HT1080 (cell line): ENCODE results near the gene RNU6-1. TPM values are rescaled to one million over a fixed set of nuclear protein-coding genes. Genes with fewer than 3 reads are reported as not detected.

Experiments
- DNase-seq: peaks from one replicate; pipeline ENCODE4 v3.0.0-alpha.2; 2015; ENCODE audit warnings: low read depth
- total RNA-seq: library from RNA; depleted of rRNA; stranded (reverse); fragments of >200 nt; shearing (Covaris generic); gene quantifications from 2 replicates; pipeline ENCODE4 v1.2.3, GENCODE V29; 2014

Gene RNU6-1
- total RNA-seq, 1 experiment from 2014 or later: not detected

GRCh38 chr15:67821784-67822440, 17.9 kb downstream of the RNU6-1 start:
- DNase-seq: no peak

- no peak for DNase-seq
Observed at GRCh38 chr15:67820992-67821783, 18.7 kb downstream of the RNU6-1 start.

- no peak for DNase-seq
Observed at GRCh38 chr15:67820122-67820991, 19.5 kb downstream of the RNU6-1 start.

- DNase-seq: no peak
Observed at GRCh38 chr15:67819636-67820035, 20.2 kb downstream of the RNU6-1 start.

- no peak for DNase-seq
Observed at GRCh38 chr15:67818464-67818863, 21.4 kb downstream of the RNU6-1 start.

GRCh38 chr15:67816668-67817067, 23.2 kb downstream of the RNU6-1 start:
- DNase-seq: no peak

- no peak for DNase-seq
Observed at GRCh38 chr15:67815036-67815592, 24.7 kb downstream of the RNU6-1 start.

- DNase-seq: no peak
Observed at GRCh38 chr15:67813104-67813634, 26.7 kb downstream of the RNU6-1 start.

GRCh38 chr15:67812241-67812644, 27.6 kb downstream of the RNU6-1 start:
- DNase-seq: no peak

GRCh38 chr15:67809866-67810265, 30.0 kb downstream of the RNU6-1 start:
- DNase-seq: no peak

- no peak for DNase-seq
Observed at GRCh38 chr15:67809441-67809840, 30.4 kb downstream of the RNU6-1 start.

- DNase-seq: no peak
Observed at GRCh38 chr15:67808821-67809220, 31.0 kb downstream of the RNU6-1 start.

- no peak for DNase-seq
Observed at GRCh38 chr15:67807836-67808235, 32.0 kb downstream of the RNU6-1 start.

GRCh38 chr15:67807141-67807540, 32.7 kb downstream of the RNU6-1 start:
- no peak for DNase-seq

GRCh38 chr15:67806536-67806935, 33.3 kb downstream of the RNU6-1 start:
- no peak for DNase-seq

- DNase-seq: no peak
Observed at GRCh38 chr15:67805666-67806516, 34.0 kb downstream of the RNU6-1 start.

- DNase-seq: no peak
Observed at GRCh38 chr15:67805008-67805665, 34.7 kb downstream of the RNU6-1 start.

GRCh38 chr15:67803996-67804843, 35.6 kb downstream of the RNU6-1 start:
- no peak for DNase-seq

GRCh38 chr15:67803299-67803698, 36.5 kb downstream of the RNU6-1 start:
- no peak for DNase-seq
